GM12878 (cell line): ENCODE data around the gene RBPMS2. TPM values are rescaled to one million over a fixed set of nuclear protein-coding genes. Genes with fewer than 3 reads are reported as not detected.

Source experiments
- NFYB ChIP-seq: IDR thresholded peaks from 2 replicates; pipeline ENCODE4 v1.6.1; 2011; ENCODE audit warnings: low read depth, mild to moderate bottlenecking, low read length, improper control_type of control experiment, moderate library complexity; ENCODE audit not compliant: insufficient read depth
- RBBP5 ChIP-seq: fragments of 200-600 bp; sonication (generic); conservative IDR thresholded peaks from 2 replicates; pipeline ENCODE4 v1.6.1; 2016
- RCOR1 ChIP-seq: conservative IDR thresholded peaks from 2 replicates; pipeline ENCODE4 v1.6.1; 2012; ENCODE audit warnings: low read depth, low read length, improper control_type of control experiment
- RELA ChIP-seq: fragments of 450-650 bp; IDR thresholded peaks from 2 replicates; pipeline ENCODE4 v1.8.0; 2014; ENCODE audit warnings: borderline replicate concordance; ENCODE audit not compliant: partially characterized antibody
- STAT3 ChIP-seq: IDR thresholded peaks from 2 replicates; pipeline ENCODE4 v1.6.1; 2011; ENCODE audit warnings: low read depth, low read length, improper control_type of control experiment
- polyA plus RNA-seq, 11 experiments: library from polyadenylated mRNA; depleted of rRNA in 4 of 11; unstranded in 6 of 11; stranded (reverse) in 5 of 11; fragments of >200 nt; fragmentation: Nextera tagmentation in 4 of 11; fragmentation: Illumina TruSeq in 1 of 11; extraction: Ambion mirVana in 4 of 11; extraction: Trizol in 1 of 11; gene quantifications; 1 replicate in 1 of 11; 2 replicates in 10 of 11; pipeline versions ENCODE4 v1.2.1 to v1.2.3, GENCODE V29; 2011 to 2016; ENCODE audit warnings: inconsistent platforms in 2 of 11, missing spikeins in 2 of 11, low read depth in 1 of 11
- total RNA-seq, 4 experiments: library from RNA; depleted of rRNA in 3 of 4; stranded (reverse); fragments of >200 nt in 3 of 4; fragmentation: Illumina TruSeq in 1 of 4; extraction: Trizol in 1 of 4; gene quantifications; 2 replicates each; pipeline versions ENCODE4 v1.2.1 to v1.2.3, GENCODE V29; 2013 to 2021
- TF ChIP-seq, protein P1 (sequence below): IDR thresholded peaks from 2 replicates; pipeline ENCODE4 v1.6.1; 2012; ENCODE audit warnings: low read depth, low read length, improper control_type of control experiment
- TF ChIP-seq, protein P2 (sequence below): fragments of 450-650 bp; IDR thresholded peaks from 2 replicates; pipeline ENCODE4 v1.6.1; 2017; ENCODE audit warnings: mild to moderate bottlenecking, moderate library complexity

RBPMS2 gene
- total and polyA plus RNA-seq, 10 of the 15 experiments (the other 5 are each of a cell fraction or from before 2014, with no cell fraction given) = 0.06 to 0.31 (median 0.19) TPM; not detected in 3

DNA sequence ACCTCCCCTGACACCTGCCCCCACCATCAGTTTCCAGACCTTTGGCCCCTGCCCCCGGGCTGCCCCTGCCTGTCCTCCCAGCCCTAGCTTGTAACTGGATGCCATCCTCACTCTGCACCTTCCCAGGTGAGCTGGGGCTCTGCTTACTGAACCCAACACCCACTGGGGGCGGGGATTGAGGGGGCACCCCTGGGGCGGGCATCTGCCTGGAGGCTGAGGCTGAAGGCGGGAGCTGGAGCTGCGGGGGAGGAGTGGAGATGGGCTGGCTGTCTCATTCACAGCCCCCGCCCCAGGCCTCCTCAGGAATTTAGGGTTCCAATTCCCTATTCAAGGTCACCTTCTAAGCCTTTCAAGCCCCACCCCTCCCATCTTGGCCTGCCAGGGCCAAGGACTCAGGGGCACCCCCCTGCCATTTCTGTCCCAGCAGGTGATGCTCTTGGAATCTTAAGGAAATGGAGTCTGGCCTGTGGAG is 32.4 kb upstream of the RBPMS2 start (continued):
- no peak for TF ChIP-seq NFYB
- TF ChIP-seq STAT3 = no peak
- no peak for TF ChIP-seq RCOR1
- TF ChIP-seq RELA = no peak
- no peak for TF ChIP-seq RBBP5
- TF ChIP-seq, protein P1, sequence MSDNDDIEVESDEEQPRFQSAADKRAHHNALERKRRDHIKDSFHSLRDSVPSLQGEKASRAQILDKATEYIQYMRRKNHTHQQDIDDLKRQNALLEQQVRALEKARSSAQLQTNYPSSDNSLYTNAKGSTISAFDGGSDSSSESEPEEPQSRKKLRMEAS = no peak
- TF ChIP-seq, protein P2, sequence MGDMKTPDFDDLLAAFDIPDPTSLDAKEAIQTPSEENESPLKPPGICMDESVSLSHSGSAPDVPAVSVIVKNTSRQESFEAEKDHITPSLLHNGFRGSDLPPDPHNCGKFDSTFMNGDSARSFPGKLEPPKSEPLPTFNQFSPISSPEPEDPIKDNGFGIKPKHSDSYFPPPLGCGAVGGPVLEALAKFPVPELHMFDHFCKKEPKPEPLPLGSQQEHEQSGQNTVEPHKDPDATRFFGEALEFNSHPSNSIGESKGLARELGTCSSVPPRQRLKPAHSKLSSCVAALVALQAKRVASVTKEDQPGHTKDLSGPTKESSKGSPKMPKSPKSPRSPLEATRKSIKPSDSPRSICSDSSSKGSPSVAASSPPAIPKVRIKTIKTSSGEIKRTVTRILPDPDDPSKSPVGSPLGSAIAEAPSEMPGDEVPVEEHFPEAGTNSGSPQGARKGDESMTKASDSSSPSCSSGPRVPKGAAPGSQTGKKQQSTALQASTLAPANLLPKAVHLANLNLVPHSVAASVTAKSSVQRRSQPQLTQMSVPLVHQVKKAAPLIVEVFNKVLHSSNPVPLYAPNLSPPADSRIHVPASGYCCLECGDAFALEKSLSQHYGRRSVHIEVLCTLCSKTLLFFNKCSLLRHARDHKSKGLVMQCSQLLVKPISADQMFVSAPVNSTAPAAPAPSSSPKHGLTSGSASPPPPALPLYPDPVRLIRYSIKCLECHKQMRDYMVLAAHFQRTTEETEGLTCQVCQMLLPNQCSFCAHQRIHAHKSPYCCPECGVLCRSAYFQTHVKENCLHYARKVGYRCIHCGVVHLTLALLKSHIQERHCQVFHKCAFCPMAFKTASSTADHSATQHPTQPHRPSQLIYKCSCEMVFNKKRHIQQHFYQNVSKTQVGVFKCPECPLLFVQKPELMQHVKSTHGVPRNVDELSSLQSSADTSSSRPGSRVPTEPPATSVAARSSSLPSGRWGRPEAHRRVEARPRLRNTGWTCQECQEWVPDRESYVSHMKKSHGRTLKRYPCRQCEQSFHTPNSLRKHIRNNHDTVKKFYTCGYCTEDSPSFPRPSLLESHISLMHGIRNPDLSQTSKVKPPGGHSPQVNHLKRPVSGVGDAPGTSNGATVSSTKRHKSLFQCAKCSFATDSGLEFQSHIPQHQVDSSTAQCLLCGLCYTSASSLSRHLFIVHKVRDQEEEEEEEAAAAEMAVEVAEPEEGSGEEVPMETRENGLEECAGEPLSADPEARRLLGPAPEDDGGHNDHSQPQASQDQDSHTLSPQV = no peak
- TF ChIP-seq, all 136 proteins: peak for 0
